22Rv1 (cell line): Measurements from ENCODE around the gene CHST2.

Experiments
- ZFX ChIP-seq: fragments of 450-650 bp; IDR thresholded peaks from 2 replicates; pipeline ENCODE4 v1.6.1; 2017; ENCODE audit warnings: antibody characterized with exemption, borderline replicate concordance
- TF ChIP-seq, protein P1 (sequence below): fragments of 450-650 bp; IDR thresholded peaks from 2 replicates; pipeline ENCODE4 v1.5.1; 2017; ENCODE audit warnings: mild to moderate bottlenecking

DNA sequence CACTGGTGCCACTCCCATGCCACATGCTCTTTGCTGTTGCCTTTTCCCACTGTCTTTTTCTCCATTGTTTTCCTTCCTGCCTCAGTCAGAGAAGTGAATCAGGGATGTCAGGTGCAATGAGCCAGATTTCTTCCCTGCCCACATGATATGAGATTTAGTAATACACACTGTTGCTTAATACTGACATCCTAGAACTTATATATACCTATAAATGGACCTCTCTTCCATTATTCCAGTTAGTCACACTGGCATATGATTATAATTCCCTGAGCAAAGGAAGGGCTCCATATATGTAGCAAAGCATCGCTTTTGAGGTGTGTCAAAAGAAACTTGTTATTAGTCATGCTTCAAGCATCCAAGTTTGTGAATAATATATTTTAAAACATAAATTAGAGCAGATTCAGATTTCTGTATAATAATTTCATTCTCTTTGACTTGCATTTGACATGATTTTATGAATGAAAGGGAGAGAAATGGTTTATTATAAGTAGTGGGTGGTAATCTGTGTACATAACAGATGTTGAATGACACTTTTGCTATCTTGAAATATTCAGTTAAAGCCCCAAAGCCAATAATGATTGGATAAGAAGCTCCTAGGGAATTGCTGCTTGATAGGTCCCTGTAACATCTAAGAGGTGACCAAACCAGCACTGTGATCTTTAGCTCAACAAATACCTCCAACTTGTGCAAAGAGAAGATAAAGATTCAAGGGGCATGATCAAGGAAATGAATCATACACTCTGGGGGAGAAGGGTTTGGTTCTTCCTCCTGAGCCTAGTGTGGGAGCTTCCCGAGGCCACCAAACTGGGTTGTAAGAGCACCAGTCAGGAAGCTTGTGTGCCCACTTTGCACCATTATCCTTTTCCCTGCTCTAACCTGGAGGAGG is 48.6 kb downstream of the CHST2 start:
- TF ChIP-seq, protein P1, sequence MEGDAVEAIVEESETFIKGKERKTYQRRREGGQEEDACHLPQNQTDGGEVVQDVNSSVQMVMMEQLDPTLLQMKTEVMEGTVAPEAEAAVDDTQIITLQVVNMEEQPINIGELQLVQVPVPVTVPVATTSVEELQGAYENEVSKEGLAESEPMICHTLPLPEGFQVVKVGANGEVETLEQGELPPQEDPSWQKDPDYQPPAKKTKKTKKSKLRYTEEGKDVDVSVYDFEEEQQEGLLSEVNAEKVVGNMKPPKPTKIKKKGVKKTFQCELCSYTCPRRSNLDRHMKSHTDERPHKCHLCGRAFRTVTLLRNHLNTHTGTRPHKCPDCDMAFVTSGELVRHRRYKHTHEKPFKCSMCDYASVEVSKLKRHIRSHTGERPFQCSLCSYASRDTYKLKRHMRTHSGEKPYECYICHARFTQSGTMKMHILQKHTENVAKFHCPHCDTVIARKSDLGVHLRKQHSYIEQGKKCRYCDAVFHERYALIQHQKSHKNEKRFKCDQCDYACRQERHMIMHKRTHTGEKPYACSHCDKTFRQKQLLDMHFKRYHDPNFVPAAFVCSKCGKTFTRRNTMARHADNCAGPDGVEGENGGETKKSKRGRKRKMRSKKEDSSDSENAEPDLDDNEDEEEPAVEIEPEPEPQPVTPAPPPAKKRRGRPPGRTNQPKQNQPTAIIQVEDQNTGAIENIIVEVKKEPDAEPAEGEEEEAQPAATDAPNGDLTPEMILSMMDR, result no peak
- no peak for TF ChIP-seq ZFX
